Lower lobe of right lung (tissue), 2 donors: ENCODE results near the gene TM4SF5. TPM values are rescaled to one million over a fixed set of nuclear protein-coding genes. Genes with fewer than 3 reads are reported as not detected.
"Not testable (repeated sequence)": the region's sequence is repeated elsewhere in the genome, so short reads cannot be mapped to it uniquely, and the experiment has no call there.

Experiments used
- ATAC-seq, 2 donors: fragments of 200-7000 bp; cut with Tn5 transposase; one replicate each; pipeline ENCODE4 v1.9.1; 2020 to 2022; ENCODE audit warnings: mild to moderate bottlenecking in 2 of 2, moderate library complexity in 2 of 2
- DNase-seq: peaks from one replicate; pipeline ENCODE4 v3.0.0-alpha.2; 2020
- H3K27ac ChIP-seq: fragments of 200-600 bp; one replicate; pipeline ENCODE4 v1.8.0; 2022
- H3K27me3 ChIP-seq: fragments of 200-600 bp; one replicate; pipeline ENCODE4 v1.8.0; 2022; ENCODE audit warnings: low read depth
- H3K36me3 ChIP-seq: fragments of 200-600 bp; one replicate; pipeline ENCODE4 v1.8.0; 2022; ENCODE audit warnings: mild to moderate bottlenecking
- H3K4me1 ChIP-seq: fragments of 200-600 bp; one replicate; pipeline ENCODE4 v1.8.0; 2022
- H3K4me3 ChIP-seq: fragments of 200-600 bp; one replicate; pipeline ENCODE4 v1.8.0; 2022; ENCODE audit warnings: mild to moderate bottlenecking
- H3K9me3 ChIP-seq: fragments of 200-600 bp; one replicate; pipeline ENCODE4 v1.8.0; 2022
- intact Hi-C: fragments of 100-400 bp; cut with DNase I; formaldehyde crosslinking; loops from one replicate; pipeline ENCODE4 v1.11.0; 2022
- total RNA-seq: library from RNA; stranded (reverse); fragmentation: NEBNext Ultra II Directional; extraction: Animal tissue kit (Norgen Biotek cat#: 25700); gene quantifications from one replicate; pipeline ENCODE4 v1.2.1, GENCODE V29; 2021
- TF ChIP-seq, protein P1 (sequence below): fragments of 200-600 bp; IDR thresholded peaks from one replicate; pipeline ENCODE4 v1.8.0; 2022; ENCODE audit warnings: antibody characterized with exemption, mild to moderate bottlenecking
- donor health status: DM: no; HTN: yes; CAD: no; lungs with severe emphysema.

TM4SF5 gene
- total RNA-seq, 1 donor from 2014 or later: not detected

- no peaks in the 10 kb centered on the region for H3K4me1 ChIP-seq
- TF ChIP-seq, protein P1, sequence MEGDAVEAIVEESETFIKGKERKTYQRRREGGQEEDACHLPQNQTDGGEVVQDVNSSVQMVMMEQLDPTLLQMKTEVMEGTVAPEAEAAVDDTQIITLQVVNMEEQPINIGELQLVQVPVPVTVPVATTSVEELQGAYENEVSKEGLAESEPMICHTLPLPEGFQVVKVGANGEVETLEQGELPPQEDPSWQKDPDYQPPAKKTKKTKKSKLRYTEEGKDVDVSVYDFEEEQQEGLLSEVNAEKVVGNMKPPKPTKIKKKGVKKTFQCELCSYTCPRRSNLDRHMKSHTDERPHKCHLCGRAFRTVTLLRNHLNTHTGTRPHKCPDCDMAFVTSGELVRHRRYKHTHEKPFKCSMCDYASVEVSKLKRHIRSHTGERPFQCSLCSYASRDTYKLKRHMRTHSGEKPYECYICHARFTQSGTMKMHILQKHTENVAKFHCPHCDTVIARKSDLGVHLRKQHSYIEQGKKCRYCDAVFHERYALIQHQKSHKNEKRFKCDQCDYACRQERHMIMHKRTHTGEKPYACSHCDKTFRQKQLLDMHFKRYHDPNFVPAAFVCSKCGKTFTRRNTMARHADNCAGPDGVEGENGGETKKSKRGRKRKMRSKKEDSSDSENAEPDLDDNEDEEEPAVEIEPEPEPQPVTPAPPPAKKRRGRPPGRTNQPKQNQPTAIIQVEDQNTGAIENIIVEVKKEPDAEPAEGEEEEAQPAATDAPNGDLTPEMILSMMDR: no peak
- H3K36me3 ChIP-seq: peaks cover 26% of the 10 kb centered on the region
- no peak overlapping the region for H3K27ac ChIP-seq
- intact Hi-C loops: no loop called here
- ATAC-seq: no peak
- H3K4me3 ChIP-seq: no peak overlapping the region
- no peak for DNase-seq
- H3K27me3 ChIP-seq: no peaks in the 10 kb centered on the region
- H3K9me3 ChIP-seq: no peaks in the 10 kb centered on the region
Measured at GRCh38 chr17:4822835-4823234, 51.1 kb downstream of the TM4SF5 start.

DNA sequence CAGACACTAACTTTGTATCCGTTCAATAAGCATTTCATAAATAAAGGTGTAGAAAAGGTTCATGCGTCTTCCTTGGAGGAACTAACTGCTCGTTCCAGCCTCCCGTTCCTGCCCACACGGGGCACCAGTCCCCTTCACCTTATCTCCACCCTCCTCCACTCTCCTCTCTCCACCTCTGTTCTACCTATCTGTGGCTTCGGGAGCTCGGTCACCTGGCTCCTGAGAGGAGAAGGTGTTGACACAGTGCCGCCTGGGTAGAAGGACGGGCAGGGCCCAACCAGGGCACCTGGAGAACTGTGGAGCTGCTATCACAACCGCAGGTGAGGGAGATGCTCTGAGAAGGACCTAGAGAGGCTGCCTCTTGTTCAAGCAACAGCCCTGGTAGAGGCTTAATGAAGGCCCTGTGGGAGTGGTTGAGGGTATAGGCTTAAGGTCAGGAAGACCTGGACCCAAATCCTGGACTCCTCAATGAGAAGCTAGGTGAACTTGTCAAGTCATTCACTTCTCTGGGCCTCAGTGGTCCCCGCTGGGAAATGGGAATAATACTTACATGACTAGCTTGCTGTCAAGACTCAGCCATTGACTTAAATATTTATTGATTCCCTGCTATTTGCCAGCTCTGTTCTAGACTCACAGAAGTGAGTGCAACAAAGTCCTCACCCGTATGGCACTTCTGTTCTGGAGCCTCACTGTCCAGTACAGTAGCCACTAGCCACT lies 51.8 kb downstream of the TM4SF5 start:
- H3K4me1 ChIP-seq: no peaks in the 10 kb centered on the region
- H3K27me3 ChIP-seq: no peaks in the 10 kb centered on the region
- peak; percentile 29 to 64 for ATAC-seq
- intact Hi-C loops: no loop called here
- H3K4me3 ChIP-seq: no peak overlapping the region
- H3K27ac ChIP-seq: no peak overlapping the region
- H3K9me3 ChIP-seq: no peaks in the 10 kb centered on the region
- TF ChIP-seq, protein P1: no peak
- DNase-seq: no peak
- peaks cover 26% of the 10 kb centered on the region for H3K36me3 ChIP-seq

DNA sequence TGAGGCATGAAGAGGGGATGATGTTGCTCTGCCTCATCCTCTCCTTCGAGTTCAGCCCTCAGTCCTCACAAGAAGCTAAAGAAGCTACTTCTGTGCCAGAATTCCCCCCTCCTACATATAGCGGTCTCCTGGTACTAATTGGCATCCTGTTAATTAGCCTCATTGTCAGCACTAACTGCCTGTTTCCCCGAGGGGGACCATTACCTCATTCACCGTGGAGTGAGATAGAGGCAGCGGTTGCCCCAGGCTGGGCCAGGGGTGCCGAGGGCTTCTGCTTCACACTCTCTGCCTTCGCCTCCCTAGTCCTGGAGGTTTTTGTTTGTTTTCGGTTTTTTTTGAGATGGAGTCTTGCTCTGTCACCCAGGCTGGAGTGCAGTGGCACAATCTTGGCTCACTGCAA lies 55.7 kb downstream of the TM4SF5 start:
- intact Hi-C loops: no loop called here
- Histone ChIP-seq H3K9me3 (no peaks in the 10 kb centered on the region), H3K4me3 (no peak overlapping the region), H3K4me1 (no peaks in the 10 kb centered on the region), H3K27me3 (no peaks in the 10 kb centered on the region), H3K36me3 (peaks cover 14% of the 10 kb centered on the region), H3K27ac (no peak overlapping the region)
- TF ChIP-seq, protein P1: no peak
- ATAC-seq (no peak), DNase-seq (no peak)

DNA sequence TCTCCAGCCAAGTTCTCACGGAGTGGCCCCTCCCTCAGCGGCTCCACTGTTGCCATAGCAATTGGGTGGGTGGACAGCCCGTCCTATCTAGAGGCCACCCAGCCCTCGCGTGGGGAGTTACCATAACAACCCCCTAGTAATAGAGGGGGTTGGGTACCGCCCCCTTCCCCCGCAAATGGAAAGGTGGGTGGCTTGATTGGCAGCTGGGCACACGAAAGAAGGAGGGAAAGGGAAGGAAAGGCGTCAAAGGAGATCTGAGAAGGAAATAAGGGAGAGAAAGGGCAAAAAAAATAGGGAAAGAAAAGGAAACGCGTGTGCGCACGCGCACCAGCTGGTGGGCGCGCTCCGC lies 61.1 kb downstream of the TM4SF5 start:
- DNase-seq, intact Hi-C loops, H3K27me3 ChIP-seq, H3K36me3 ChIP-seq, H3K9me3 ChIP-seq: not testable (repeated sequence)
- Histone ChIP-seq H3K27ac (peak overlapping the region; percentile 93), H3K4me1 (peaks cover 37% of the 10 kb centered on the region), H3K4me3 (peak overlapping the region; percentile 99)
- ATAC-seq: peak; percentile 41 to 54

Other genes with a start within 250 kb of the TM4SF5 start
- gene MYBBP1A, start 216.5 kb upstream of the TM4SF5 start, total RNA-seq: 38.8 TPM
- 3.7 TPM for gene GGT6, start 211.3 kb upstream of the TM4SF5 start, total RNA-seq
- 6.4 TPM for gene SMTNL2, start 187.4 kb upstream of the TM4SF5 start, total RNA-seq
- gene ALOX15, start 130.2 kb upstream of the TM4SF5 start, total RNA-seq: 6.1 TPM
- gene PELP1, start 67.7 kb upstream of the TM4SF5 start, total RNA-seq: 37.4 TPM
- 201 TPM for gene ARRB2, start 61.3 kb upstream of the TM4SF5 start, total RNA-seq
- 22.9 TPM for gene MED11, start 40.5 kb upstream of the TM4SF5 start, total RNA-seq
- gene ZMYND15, start 32.1 kb upstream of the TM4SF5 start, total RNA-seq: 13.3 TPM
- gene CXCL16, start 32.0 kb upstream of the TM4SF5 start, total RNA-seq: 249 TPM
- gene VMO1, start 14.5 kb downstream of the TM4SF5 start, total RNA-seq: 9.9 TPM
- not detected for gene GLTPD2, start 17.1 kb downstream of the TM4SF5 start, total RNA-seq
- 95.5 TPM for gene PSMB6, start 24.3 kb downstream of the TM4SF5 start, total RNA-seq
- gene PLD2, start 35.3 kb downstream of the TM4SF5 start, total RNA-seq: 38.4 TPM
- gene MINK1, start 61.5 kb downstream of the TM4SF5 start, total RNA-seq: 155 TPM
- gene C17orf107, start 127.7 kb downstream of the TM4SF5 start, total RNA-seq: 2.2 TPM
- 0.71 TPM for gene CHRNE, start 131.2 kb downstream of the TM4SF5 start, total RNA-seq
- 0.92 TPM for gene GP1BA, start 160.4 kb downstream of the TM4SF5 start, total RNA-seq
- 59.9 TPM for gene SLC25A11, start 168.2 kb downstream of the TM4SF5 start, total RNA-seq
- gene RNF167, start 168.4 kb downstream of the TM4SF5 start, total RNA-seq: 97.5 TPM
- 528 TPM for gene PFN1, start 176.6 kb downstream of the TM4SF5 start, total RNA-seq
- gene ENO3, start 179.2 kb downstream of the TM4SF5 start, total RNA-seq: 8.2 TPM
- 56.3 TPM for gene SPAG7, start 195.9 kb downstream of the TM4SF5 start, total RNA-seq
- gene CAMTA2, start 215.8 kb downstream of the TM4SF5 start, total RNA-seq: 49.9 TPM
- gene INCA1, start 225.6 kb downstream of the TM4SF5 start, total RNA-seq: 1.9 TPM
- 182 TPM for gene KIF1C, start 226.1 kb downstream of the TM4SF5 start, total RNA-seq